HCT116 (cell line): ENCODE measurements around the gene TMEM45B.

Experiments used
- EGR1 ChIP-seq: IDR thresholded peaks from 2 replicates; pipeline ENCODE4 v1.6.1; 2012; ENCODE audit warnings: low read depth
- JUND ChIP-seq: IDR thresholded peaks from 2 replicates; pipeline ENCODE4 v1.6.1; 2012
- SIN3A ChIP-seq: IDR thresholded peaks from 2 replicates; pipeline ENCODE4 v1.6.1; 2012; ENCODE audit warnings: low read depth
- TF ChIP-seq, protein P1 (sequence below), 3 experiments: fragments of 200-600 bp in 1 of 3; sonication (generic) in 1 of 3; IDR thresholded peaks in 2 of 3; conservative IDR thresholded peaks in 1 of 3; 2 replicates each; pipeline ENCODE4 v1.5.1; 2012 to 2017; ENCODE audit warnings: low read depth in 2 of 3, low read length in 2 of 3, antibody characterized with exemption in 1 of 3, borderline replicate concordance in 1 of 3, control low read depth in 1 of 3, mild to moderate bottlenecking in 1 of 3, mixed read lengths in 1 of 3, mixed run types in 1 of 3, moderate library complexity in 1 of 3; ENCODE audit not compliant: insufficient read depth in 1 of 3

DNA sequence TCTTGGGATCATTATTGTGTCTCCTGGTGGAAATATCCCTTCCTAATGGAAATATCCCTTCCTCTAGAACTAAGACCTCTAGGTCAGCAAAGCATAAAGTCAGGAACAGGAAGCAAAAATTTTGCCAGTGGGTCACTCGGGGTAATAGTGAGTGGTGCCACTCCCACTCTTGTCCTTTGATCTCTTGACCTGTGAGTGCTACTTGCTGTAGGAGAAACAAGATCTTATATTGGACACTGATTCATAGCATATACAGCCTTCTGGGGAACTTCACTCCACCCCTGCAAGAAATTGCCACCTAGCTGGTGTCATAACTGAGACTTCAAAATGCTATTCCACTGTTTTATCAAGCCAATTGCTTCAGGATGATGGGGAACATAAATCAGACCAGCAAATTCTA, 44.7 kb upstream of the TMEM45B start:
- no peak for TF ChIP-seq EGR1
- TF ChIP-seq, protein P1, sequence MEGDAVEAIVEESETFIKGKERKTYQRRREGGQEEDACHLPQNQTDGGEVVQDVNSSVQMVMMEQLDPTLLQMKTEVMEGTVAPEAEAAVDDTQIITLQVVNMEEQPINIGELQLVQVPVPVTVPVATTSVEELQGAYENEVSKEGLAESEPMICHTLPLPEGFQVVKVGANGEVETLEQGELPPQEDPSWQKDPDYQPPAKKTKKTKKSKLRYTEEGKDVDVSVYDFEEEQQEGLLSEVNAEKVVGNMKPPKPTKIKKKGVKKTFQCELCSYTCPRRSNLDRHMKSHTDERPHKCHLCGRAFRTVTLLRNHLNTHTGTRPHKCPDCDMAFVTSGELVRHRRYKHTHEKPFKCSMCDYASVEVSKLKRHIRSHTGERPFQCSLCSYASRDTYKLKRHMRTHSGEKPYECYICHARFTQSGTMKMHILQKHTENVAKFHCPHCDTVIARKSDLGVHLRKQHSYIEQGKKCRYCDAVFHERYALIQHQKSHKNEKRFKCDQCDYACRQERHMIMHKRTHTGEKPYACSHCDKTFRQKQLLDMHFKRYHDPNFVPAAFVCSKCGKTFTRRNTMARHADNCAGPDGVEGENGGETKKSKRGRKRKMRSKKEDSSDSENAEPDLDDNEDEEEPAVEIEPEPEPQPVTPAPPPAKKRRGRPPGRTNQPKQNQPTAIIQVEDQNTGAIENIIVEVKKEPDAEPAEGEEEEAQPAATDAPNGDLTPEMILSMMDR (IDR thresholded peaks at IDR 0.05 in 2 of 3, conservative IDR thresholded peaks at IDR 0.05 in 1 of 3; ENCODE audit: borderline replicate concordance in 1 of 3, insufficient read depth in 1 of 3, low read depth in 2 of 3, low read length in 2 of 3): no peak
- TF ChIP-seq JUND: no peak
- no peak for TF ChIP-seq SIN3A
